ENCODE measurements around the gene BEGAIN.

DNA sequence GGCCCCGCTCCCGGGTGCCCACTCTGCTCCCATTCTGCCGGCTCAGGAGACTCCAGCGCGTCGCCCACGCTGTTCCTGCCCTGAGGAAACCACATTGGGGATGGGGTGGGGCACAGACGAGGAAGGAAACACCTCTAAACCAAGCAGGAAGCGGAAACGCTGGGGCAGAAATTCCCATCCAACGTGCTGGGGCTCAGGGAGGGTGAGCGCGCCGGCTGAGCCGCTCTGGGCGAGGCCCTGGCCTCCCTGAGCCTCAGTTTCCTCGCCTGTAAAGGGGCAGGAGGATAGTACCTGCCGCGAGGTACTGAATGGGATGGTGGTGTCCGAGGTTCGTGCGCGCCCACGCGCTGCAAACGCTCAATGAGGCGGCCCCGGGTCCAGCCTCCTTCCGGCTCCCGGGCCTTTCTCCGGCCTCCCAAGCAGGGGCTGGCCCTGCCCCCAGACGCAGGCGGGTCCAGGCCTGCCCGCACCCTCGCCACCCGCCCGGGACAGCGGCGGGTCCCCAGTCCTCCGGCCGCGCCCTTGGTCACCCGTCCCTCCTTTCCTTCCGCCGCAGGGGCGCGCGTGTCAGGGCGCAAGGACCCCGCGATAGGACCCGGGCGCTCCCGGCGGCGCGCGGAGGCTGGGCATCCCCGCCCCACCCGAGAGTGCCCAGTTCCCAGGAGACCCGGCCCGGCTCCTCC lies 673 bp downstream of the BEGAIN start:
- no peak for TF ChIP-seq POLR2AphosphoS5 (IDR thresholded peaks at IDR 0.05)
- TF ChIP-seq, protein P1, sequence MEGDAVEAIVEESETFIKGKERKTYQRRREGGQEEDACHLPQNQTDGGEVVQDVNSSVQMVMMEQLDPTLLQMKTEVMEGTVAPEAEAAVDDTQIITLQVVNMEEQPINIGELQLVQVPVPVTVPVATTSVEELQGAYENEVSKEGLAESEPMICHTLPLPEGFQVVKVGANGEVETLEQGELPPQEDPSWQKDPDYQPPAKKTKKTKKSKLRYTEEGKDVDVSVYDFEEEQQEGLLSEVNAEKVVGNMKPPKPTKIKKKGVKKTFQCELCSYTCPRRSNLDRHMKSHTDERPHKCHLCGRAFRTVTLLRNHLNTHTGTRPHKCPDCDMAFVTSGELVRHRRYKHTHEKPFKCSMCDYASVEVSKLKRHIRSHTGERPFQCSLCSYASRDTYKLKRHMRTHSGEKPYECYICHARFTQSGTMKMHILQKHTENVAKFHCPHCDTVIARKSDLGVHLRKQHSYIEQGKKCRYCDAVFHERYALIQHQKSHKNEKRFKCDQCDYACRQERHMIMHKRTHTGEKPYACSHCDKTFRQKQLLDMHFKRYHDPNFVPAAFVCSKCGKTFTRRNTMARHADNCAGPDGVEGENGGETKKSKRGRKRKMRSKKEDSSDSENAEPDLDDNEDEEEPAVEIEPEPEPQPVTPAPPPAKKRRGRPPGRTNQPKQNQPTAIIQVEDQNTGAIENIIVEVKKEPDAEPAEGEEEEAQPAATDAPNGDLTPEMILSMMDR (IDR thresholded peaks at IDR 0.05): no peak
- TF ChIP-seq POLR2A (IDR thresholded peaks at IDR 0.05): no peak

Measured in suprapubic skin (tissue), 4 donors.